Amygdala (tissue), 56 donors: ENCODE measurements around the gene CCL20.
"Not testable (repeated sequence)": the region's sequence is repeated elsewhere in the genome, so short reads cannot be mapped to it uniquely, and the experiment has no call there.

Experiments used
- DNase-seq, 56 donors: peaks; one replicate each; lab custom pipeline; 2025; lab: John Stamatoyannopoulos, UW

The CCL20 gene

GRCh38 chr2:227828477-227828912 is 14.9 kb downstream of the CCL20 start:
- no peak for DNase-seq

GRCh38 chr2:227829337-227829736 is 15.7 kb downstream of the CCL20 start:
- DNase-seq: no peak

GRCh38 chr2:227834423-227834822 is 20.8 kb downstream of the CCL20 start:
- DNase-seq: no peak

- DNase-seq: no peak
These were observed 21.4 kb downstream of the CCL20 start for GRCh38 chr2:227834916-227835650.

DNA sequence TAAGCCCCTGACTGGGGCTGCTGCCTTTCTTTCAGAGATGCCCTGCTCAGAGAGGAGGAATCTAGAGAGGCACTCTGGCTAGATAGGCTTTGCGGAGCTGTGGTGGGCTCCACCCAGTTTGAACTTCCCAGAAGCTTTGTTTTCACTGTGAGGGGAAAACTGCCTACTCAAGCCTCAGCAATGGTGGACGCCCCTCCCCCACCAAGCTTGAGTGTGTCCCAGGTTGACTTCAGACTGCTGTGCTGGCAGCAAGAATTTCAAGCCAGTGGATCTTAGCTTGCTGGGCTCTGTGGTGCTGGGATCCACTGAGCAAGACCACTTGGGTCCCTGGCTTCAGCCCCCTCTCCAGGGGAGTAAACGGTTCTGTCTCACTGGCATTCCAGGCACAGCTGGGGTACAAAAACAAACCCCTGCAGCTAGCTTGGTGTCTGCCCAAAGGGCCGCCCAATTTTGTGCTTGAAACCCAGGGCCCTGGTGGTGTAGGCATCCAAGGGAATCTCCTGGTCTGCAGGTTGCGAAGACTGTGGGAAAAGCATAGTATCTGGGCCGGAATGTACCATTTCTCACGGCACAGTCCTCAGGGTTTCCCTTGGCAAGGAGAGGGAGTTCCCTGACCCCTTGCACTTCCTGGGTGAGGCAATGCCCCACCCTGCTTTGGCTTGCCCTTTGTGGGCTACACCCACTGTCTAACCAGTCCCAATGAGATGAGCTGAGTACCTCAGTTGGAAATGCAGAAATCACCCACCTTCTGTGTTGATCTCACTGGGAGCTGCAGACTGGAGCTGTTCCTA is 25.9 kb downstream of the CCL20 start:
- DNase-seq: not testable (repeated sequence)

GRCh38 chr2:227846831-227847230 is 33.2 kb downstream of the CCL20 start:
- no peak for DNase-seq

DNA sequence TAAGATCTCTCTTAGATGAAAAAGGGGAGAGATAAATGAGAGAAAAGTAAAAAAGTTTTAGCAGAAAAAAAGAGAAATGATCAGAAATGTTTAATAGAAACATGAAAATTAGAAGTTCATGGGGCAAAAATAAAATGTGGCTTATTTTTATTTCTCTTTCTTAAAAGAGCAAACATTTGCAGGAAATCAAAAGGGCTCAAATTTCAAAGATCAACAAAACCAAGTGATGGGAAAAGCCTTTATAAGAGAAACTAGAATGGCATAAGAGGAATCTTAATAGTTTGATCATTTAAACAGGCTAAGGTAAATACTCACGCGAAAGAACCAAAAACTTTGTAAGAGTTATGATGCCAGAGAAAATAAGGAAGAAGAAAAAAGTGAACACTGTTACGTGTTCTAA is 34.5 kb downstream of the CCL20 start:
- no peak for DNase-seq

GRCh38 chr2:227848586-227848985 is 34.9 kb downstream of the CCL20 start:
- no peak for DNase-seq

DNA sequence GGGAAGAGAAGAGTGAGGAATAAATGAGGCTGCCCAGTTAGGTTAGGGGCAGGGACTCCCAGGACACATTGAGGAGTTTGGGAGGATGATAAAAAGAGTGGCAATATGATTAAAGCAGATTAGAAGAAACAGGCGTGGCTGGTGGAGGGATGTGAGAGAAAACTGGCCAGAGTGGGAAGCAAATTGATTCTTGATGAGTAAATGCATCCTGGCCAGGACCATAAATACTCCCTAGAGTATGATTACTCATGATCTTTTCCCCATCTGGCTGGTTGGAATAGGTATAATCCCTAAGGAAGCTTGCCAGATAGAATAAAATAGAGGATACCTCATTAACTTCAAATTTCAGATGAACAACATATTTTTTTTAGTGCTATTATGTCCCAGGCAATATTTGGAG is 36.3 kb downstream of the CCL20 start:
- peak in 1 of 56 donors; percentile 6 for DNase-seq

DNA sequence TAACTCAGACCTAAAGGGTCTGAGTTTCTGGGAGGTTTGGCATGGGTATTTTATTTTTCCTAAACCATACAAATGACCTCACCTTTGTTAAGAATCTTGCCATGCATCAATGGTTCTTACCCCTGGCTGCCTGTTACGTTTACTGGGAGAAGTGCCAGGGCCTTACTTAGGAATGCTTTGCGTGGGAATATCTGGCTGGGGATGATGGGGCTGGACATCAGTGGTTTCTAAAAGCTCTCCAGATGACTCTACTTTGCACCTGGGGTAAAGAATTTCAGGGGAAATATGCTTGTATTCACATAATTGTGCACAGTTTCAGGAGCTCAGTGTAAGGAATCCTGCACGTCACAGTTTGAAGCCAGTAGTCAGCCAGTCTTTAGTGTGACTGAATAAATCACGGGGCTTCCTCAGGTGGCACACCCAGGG is 39.6 kb downstream of the CCL20 start:
- DNase-seq: no peak

DNA sequence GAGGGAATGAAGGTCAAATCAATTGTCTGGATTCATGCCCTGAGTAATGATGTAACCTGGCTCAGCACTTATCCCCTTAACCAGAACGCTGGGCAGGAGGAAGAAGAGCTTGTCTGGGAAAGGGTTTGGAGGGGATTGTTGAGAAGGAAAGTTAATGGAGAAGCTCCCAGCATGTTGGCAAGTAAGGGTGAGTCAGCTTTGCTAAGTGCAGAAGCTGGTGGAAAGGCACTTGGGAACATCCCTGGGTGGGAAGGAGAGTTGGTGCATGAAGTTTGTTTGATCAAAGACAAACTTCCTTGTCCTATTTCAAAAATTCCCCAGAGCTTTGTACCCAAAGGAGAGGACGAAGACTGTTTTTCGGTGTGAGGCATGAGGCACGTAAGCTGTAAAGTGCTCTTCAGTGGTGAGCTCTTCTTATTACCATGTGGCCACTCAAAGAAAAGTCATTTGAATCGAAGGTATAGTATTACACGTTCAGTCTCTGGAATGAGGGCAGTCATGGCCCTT is 40.2 kb downstream of the CCL20 start:
- no peak for DNase-seq

GRCh38 chr2:227855440-227855839 is 41.8 kb downstream of the CCL20 start:
- no peak for DNase-seq

DNA sequence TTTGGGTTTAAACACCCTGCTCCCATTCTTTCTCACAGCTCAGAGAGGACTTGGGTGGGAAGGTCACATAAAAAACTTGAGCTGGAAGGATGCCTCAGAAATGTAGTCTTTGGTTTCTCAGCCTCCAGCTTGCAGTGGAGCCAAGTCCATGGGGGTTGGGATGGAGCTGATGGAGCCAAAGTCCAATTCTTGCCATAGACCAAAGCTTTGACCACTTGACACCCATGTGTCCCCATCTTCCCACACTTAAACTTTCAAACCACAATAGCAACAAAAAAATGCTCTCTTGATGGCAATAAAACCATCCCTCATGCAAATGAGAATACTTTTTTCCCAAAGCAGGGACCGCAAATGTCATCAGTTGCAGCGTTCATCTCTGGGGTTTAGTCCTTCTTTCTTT is 43.1 kb downstream of the CCL20 start:
- no peak for DNase-seq

DNA sequence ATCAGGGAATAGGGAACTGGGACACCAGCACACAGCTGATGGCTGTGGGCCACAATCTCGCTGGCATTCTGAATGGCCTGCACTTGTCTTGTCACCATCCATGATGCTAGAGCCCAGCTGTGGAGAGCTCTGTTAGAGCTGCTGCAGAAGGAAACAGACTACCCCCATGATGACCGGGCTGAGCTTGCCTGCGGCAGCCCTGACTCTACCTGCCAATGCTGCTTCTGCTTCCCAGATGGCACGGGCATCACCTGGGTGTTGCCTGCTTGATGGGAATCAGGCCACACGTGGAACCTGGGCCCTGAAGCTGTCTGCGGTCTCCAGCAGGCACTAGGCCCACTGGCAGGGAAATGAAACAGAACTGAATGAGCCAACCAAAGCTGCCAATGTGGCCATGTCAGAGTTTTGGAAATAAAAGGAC is 46.6 kb downstream of the CCL20 start:
- DNase-seq: peak in 39 of 56 donors; percentile 5 to 76 (median 34)

DNA sequence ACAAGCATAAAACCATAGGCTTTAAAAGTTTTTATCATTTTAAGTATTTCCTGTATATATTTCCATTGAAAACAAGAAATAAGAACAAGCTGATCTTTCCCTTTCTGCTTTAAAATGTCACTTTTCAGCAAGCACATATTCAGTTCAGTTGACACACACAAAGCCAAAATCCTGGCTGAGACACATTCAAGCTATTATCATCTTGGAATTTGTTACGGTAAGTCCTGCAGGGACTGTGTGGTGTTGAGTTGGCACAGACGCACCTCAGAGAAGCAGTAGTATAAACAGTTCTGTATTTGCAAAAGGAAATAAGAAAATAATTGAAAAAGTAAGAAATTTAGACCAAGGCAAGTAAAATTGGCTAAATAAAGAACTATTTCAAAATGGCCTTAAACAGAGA is 47.4 kb downstream of the CCL20 start:
- DNase-seq: no peak

DNA sequence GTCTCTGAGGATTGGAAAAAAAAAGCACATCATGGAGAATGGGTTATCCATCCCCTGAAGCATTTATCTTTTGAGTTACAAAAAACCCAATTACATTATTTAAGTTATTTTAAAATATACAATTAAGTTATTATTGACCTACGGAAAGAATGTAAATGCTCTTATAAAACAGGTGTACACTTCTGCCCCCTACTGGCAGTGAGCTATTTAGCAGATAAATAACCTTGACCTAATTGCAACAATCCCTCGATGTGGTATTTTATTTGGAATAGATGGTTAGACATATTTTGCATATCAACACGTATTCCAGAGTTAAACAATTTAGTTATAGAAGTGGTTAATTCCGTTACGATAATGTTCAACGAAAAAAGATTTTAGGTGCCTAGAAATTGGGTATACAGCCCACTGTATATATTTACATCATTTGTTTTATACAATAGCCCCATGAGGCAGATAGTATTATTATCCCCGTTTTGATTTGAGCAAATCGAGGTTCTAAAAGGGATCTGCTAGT is 48.6 kb downstream of the CCL20 start:
- peak in 2 of 56 donors; percentile 1 to 28 for DNase-seq

- no peak for DNase-seq
These were observed 49.3 kb downstream of the CCL20 start for GRCh38 chr2:227862741-227863588.

DNA sequence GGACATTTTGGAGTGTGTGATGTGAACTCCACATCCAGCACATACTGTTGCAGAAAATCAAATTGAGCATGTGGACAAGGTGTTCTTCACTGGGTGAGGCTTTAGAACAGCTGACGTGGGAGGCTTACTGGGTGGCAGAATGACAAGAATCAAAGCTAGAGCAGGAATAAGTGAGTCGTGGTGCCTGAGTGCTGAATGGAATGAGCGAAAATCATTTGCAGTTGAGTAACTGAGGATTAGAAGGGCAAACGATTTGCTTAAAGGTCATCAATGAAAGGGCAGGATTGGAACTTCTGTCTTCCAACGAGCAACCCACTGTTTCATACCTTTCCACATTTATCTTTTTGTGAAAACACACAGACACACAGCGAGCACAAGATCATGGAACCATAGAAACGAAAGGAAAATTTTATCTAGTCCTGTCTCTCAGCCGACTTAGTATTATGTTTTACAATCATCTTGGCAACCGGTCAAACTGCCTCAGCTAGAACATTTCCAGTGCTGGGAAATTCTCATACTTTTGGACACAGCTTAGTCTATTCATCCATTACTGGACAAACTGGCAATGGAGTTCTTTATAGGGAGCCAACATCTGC is 50.6 kb downstream of the CCL20 start:
- DNase-seq: peak in 3 of 56 donors; percentile 13 to 36 (median 20)

- no peak for DNase-seq
These were observed 51.6 kb downstream of the CCL20 start for GRCh38 chr2:227865291-227865690.
